Measurements from ENCODE around the gene CSRP2. TPM values are rescaled to one million over a fixed set of nuclear protein-coding genes. Genes with fewer than 3 reads are reported as not detected.
A peak's percentile ranks its signal among the peaks of the same experiment; 100 is the strongest.

The CSRP2 gene
- polyA plus RNA-seq (ENCODE audit: insufficient read length in 4 of 4) = 100 to 1,000 TPM in 1 of 4 donors, 10 to 100 TPM in 3; 76.0 to 107 (median 87.4) TPM

GRCh38 chr12:76878899-76879709, at the start of gene CSRP2:
Gene CSRP2 (minus strand): TSS chr12:76879019. CDS start chr12:76866260, 12,759 bp downstream.
- peak; percentile 80 to 88 (median 84) for DNase-seq (ENCODE audit: low read depth in 4 of 4, low spot score in 2 of 4)

GRCh38 chr12:76927170-76927784, 48.5 kb upstream of the CSRP2 start:
- no peak for DNase-seq (ENCODE audit: low read depth in 4 of 4, low spot score in 2 of 4)

GRCh38 chr12:76925135-76925534, 46.3 kb upstream of the CSRP2 start:
- no peak for DNase-seq (ENCODE audit: low read depth in 4 of 4, low spot score in 2 of 4)

GRCh38 chr12:76922866-76923265, 44.0 kb upstream of the CSRP2 start:
- DNase-seq (ENCODE audit: low read depth in 4 of 4, low spot score in 2 of 4) = no peak

- no peak for DNase-seq (ENCODE audit: low read depth in 4 of 4, low spot score in 2 of 4)
Observed at GRCh38 chr12:76921891-76922664, 43.3 kb upstream of the CSRP2 start.

- no peak for DNase-seq (ENCODE audit: low read depth in 4 of 4, low spot score in 2 of 4)
Observed at GRCh38 chr12:76921100-76921471, 42.3 kb upstream of the CSRP2 start.

- no peak for DNase-seq (ENCODE audit: low read depth in 4 of 4, low spot score in 2 of 4)
Observed at GRCh38 chr12:76920172-76921099, 41.6 kb upstream of the CSRP2 start.

GRCh38 chr12:76919383-76920171, 40.8 kb upstream of the CSRP2 start:
- DNase-seq (ENCODE audit: low read depth in 4 of 4, low spot score in 2 of 4) = no peak

- DNase-seq (ENCODE audit: low read depth in 4 of 4, low spot score in 2 of 4) = no peak
Observed at GRCh38 chr12:76916170-76916540, 37.3 kb upstream of the CSRP2 start.

GRCh38 chr12:76915361-76916169, 36.7 kb upstream of the CSRP2 start:
- no peak for DNase-seq (ENCODE audit: low read depth in 4 of 4, low spot score in 2 of 4)

- no peak for DNase-seq (ENCODE audit: low read depth in 4 of 4, low spot score in 2 of 4)
Observed at GRCh38 chr12:76914102-76914859, 35.5 kb upstream of the CSRP2 start.

GRCh38 chr12:76909290-76909689, 30.5 kb upstream of the CSRP2 start:
- DNase-seq (ENCODE audit: low read depth in 4 of 4, low spot score in 2 of 4) = no peak

- no peak for DNase-seq (ENCODE audit: low read depth in 4 of 4, low spot score in 2 of 4)
Observed at GRCh38 chr12:76908303-76909017, 29.6 kb upstream of the CSRP2 start.

- DNase-seq (ENCODE audit: low read depth in 4 of 4, low spot score in 2 of 4) = no peak
Observed at GRCh38 chr12:76901628-76902380, 23.0 kb upstream of the CSRP2 start.

GRCh38 chr12:76899522-76899921, 20.7 kb upstream of the CSRP2 start:
- no peak for DNase-seq (ENCODE audit: low read depth in 4 of 4, low spot score in 2 of 4)

GRCh38 chr12:76898442-76898841, 19.6 kb upstream of the CSRP2 start:
- DNase-seq (ENCODE audit: low read depth in 4 of 4, low spot score in 2 of 4) = no peak

GRCh38 chr12:76896274-76896673, 17.5 kb upstream of the CSRP2 start:
- no peak for DNase-seq (ENCODE audit: low read depth in 4 of 4, low spot score in 2 of 4)
